BLaER1 (cell line): ENCODE measurements around the gene FES.
A peak's percentile ranks its signal among the peaks of the same experiment; 100 is the strongest.
"Not testable (repeated sequence)": the region's sequence is repeated elsewhere in the genome, so short reads cannot be mapped to it uniquely, and the experiment has no call there.

ENCODE experiments used
- H3K27ac ChIP-seq: shearing (Covaris generic); formaldehyde crosslinking; 2 replicates; pipeline ENCODE4 v1.8.1; 2022
- H3K27me3 ChIP-seq: shearing (Covaris generic); formaldehyde crosslinking; 2 replicates; pipeline ENCODE4 v1.8.1; 2022
- H3K36me3 ChIP-seq: shearing (Covaris generic); formaldehyde crosslinking; 2 replicates; pipeline ENCODE4 v1.8.1; 2022
- H3K4me1 ChIP-seq: shearing (Covaris generic); formaldehyde crosslinking; 2 replicates; pipeline ENCODE4 v1.8.1; 2022
- H3K4me2 ChIP-seq: shearing (Covaris generic); formaldehyde crosslinking; 2 replicates; pipeline ENCODE4 v1.8.1; 2022
- H3K4me3 ChIP-seq: shearing (Covaris generic); formaldehyde crosslinking; 2 replicates; pipeline ENCODE4 v1.8.1; 2022
- H3K9ac ChIP-seq: shearing (Covaris generic); formaldehyde crosslinking; 2 replicates; pipeline ENCODE4 v1.8.1; 2022
- H3K9me3 ChIP-seq: shearing (Covaris generic); formaldehyde crosslinking; 2 replicates; pipeline ENCODE4 v1.8.1; 2022
- H4K20me1 ChIP-seq: shearing (Covaris generic); formaldehyde crosslinking; 2 replicates; pipeline ENCODE4 v1.8.1; 2022
- Cebpa-rat ChIP-seq: shearing (Covaris generic); IDR thresholded peaks from 2 replicates; pipeline ENCODE4 v1.8.1; 2022

Gene FES

GRCh38 chr15:90844696-90845095 is 39.6 kb upstream of the FES start:
- Histone ChIP-seq H3K9me3 (no peaks in the 10 kb centered on the region), H3K4me1 (peaks cover 30% of the 10 kb centered on the region), H3K27ac (0 out of 2 replicates have a peak overlapping the region, but pooled peaks have one; percentile 55), H3K27me3 (no peaks in the 10 kb centered on the region), H3K4me3 (no peak overlapping the region), H3K4me2 (peak overlapping the region; percentile 47), H3K36me3 (peaks cover 18% of the 10 kb centered on the region; the same call in 1 of the 2 replicates), H4K20me1 (peaks cover 6% of the 10 kb centered on the region; the same call in 1 of the 2 replicates), H3K9ac (no peak overlapping the region)
- no peak for TF ChIP-seq Cebpa-rat

GRCh38 chr15:90845201-90845949 is 38.9 kb upstream of the FES start:
- H3K9me3 ChIP-seq, result no peaks in the 10 kb centered on the region
- peak overlapping the region; percentile 47 for H3K4me2 ChIP-seq
- H3K4me1 ChIP-seq, result peaks cover 23% of the 10 kb centered on the region
- peaks cover 18% of the 10 kb centered on the region; the same call in 1 of the 2 replicates for H3K36me3 ChIP-seq
- TF ChIP-seq Cebpa-rat, result no peak
- H4K20me1 ChIP-seq, result peaks cover 6% of the 10 kb centered on the region; the same call in 1 of the 2 replicates
- no peak overlapping the region for H3K9ac ChIP-seq
- no peak overlapping the region for H3K4me3 ChIP-seq
- H3K27me3 ChIP-seq, result no peaks in the 10 kb centered on the region
- 0 out of 2 replicates have a peak overlapping the region, but pooled peaks have one; percentile 55 for H3K27ac ChIP-seq

GRCh38 chr15:90849424-90849823 is 34.9 kb upstream of the FES start:
- H3K27me3 ChIP-seq, H3K4me3 ChIP-seq, H3K9me3 ChIP-seq, H3K4me2 ChIP-seq, H3K9ac ChIP-seq, H3K27ac ChIP-seq, H3K36me3 ChIP-seq: not testable (repeated sequence)
- Histone ChIP-seq H4K20me1 (peaks cover 16% of the 10 kb centered on the region), H3K4me1 (peaks cover 50% of the 10 kb centered on the region)

- no peak overlapping the region for H3K4me3 ChIP-seq
- no peaks in the 10 kb centered on the region for H3K27me3 ChIP-seq
- peaks cover 42% of the 10 kb centered on the region for H3K4me1 ChIP-seq
- peaks cover 9% of the 10 kb centered on the region for H3K36me3 ChIP-seq
- TF ChIP-seq Cebpa-rat, result no peak
- peak overlapping the region; percentile 84 for H3K4me2 ChIP-seq
- peaks cover 10% of the 10 kb centered on the region for H4K20me1 ChIP-seq
- no peak overlapping the region for H3K27ac ChIP-seq
- no peak overlapping the region for H3K9ac ChIP-seq
- H3K9me3 ChIP-seq, result no peaks in the 10 kb centered on the region
Observed at GRCh38 chr15:90851114-90851513, 33.2 kb upstream of the FES start.

GRCh38 chr15:90851940-90852339 is 32.4 kb upstream of the FES start:
- TF ChIP-seq Cebpa-rat, result no peak
- no peak overlapping the region for H3K4me3 ChIP-seq
- peaks cover 9% of the 10 kb centered on the region for H3K36me3 ChIP-seq
- H3K4me2 ChIP-seq, result peak overlapping the region; percentile 84
- H3K9me3 ChIP-seq, result no peaks in the 10 kb centered on the region
- H3K27me3 ChIP-seq, result no peaks in the 10 kb centered on the region
- peaks cover 42% of the 10 kb centered on the region for H3K4me1 ChIP-seq
- H3K9ac ChIP-seq, result no peak overlapping the region; the same call in 1 of the 2 replicates
- H3K27ac ChIP-seq, result no peak overlapping the region
- H4K20me1 ChIP-seq, result peaks cover 10% of the 10 kb centered on the region

GRCh38 chr15:90855139-90855538 is 29.2 kb upstream of the FES start:
- peaks cover 9% of the 10 kb centered on the region for H3K36me3 ChIP-seq
- no peak for TF ChIP-seq Cebpa-rat
- no peaks in the 10 kb centered on the region for H3K9me3 ChIP-seq
- no peaks in the 10 kb centered on the region for H3K27me3 ChIP-seq
- peaks cover 10% of the 10 kb centered on the region for H4K20me1 ChIP-seq
- H3K27ac ChIP-seq, result no peak overlapping the region
- peaks cover 42% of the 10 kb centered on the region for H3K4me1 ChIP-seq
- H3K4me3 ChIP-seq, result no peak overlapping the region
- no peak overlapping the region for H3K9ac ChIP-seq
- H3K4me2 ChIP-seq, result no peak overlapping the region

- H3K4me2 ChIP-seq, result no peak overlapping the region
- TF ChIP-seq Cebpa-rat, result no peak
- H3K36me3 ChIP-seq, result no peaks in the 10 kb centered on the region
- no peak overlapping the region for H3K27ac ChIP-seq
- H3K27me3 ChIP-seq, result no peaks in the 10 kb centered on the region
- H4K20me1 ChIP-seq, result peaks cover 5% of the 10 kb centered on the region
- no peak overlapping the region for H3K4me3 ChIP-seq
- H3K9ac ChIP-seq, result no peak overlapping the region
- peaks cover 26% of the 10 kb centered on the region for H3K4me1 ChIP-seq
- H3K9me3 ChIP-seq, result no peaks in the 10 kb centered on the region
Observed at GRCh38 chr15:90857337-90857736, 27.0 kb upstream of the FES start.

GRCh38 chr15:90857883-90858443 is 26.3 kb upstream of the FES start:
- no peak for TF ChIP-seq Cebpa-rat
- no peaks in the 10 kb centered on the region; the same call in 1 of the 2 replicates for H4K20me1 ChIP-seq
- H3K27me3 ChIP-seq, result no peaks in the 10 kb centered on the region
- H3K9me3 ChIP-seq, result no peaks in the 10 kb centered on the region
- H3K4me3 ChIP-seq, result no peak overlapping the region
- H3K4me1 ChIP-seq, result peaks cover 20% of the 10 kb centered on the region
- no peak overlapping the region for H3K9ac ChIP-seq
- no peak overlapping the region for H3K4me2 ChIP-seq
- H3K36me3 ChIP-seq, result no peaks in the 10 kb centered on the region
- H3K27ac ChIP-seq, result no peak overlapping the region

GRCh38 chr15:90859234-90860131 is 24.8 kb upstream of the FES start:
- Histone ChIP-seq H3K4me1 (peaks cover 5% of the 10 kb centered on the region; the same call in 1 of the 2 replicates), H3K4me3 (no peak overlapping the region), H4K20me1 (no peaks in the 10 kb centered on the region), H3K27ac (no peak overlapping the region), H3K9ac (no peak overlapping the region), H3K9me3 (no peaks in the 10 kb centered on the region), H3K36me3 (no peaks in the 10 kb centered on the region), H3K4me2 (no peak overlapping the region), H3K27me3 (no peaks in the 10 kb centered on the region)
- TF ChIP-seq Cebpa-rat, result no peak

GRCh38 chr15:90860450-90860849 is 23.9 kb upstream of the FES start:
- Histone ChIP-seq H3K4me1 (no peaks in the 10 kb centered on the region), H3K4me3 (no peak overlapping the region), H3K27ac (no peak overlapping the region), H3K36me3 (no peaks in the 10 kb centered on the region), H3K9me3 (no peaks in the 10 kb centered on the region), H3K9ac (no peak overlapping the region), H4K20me1 (no peaks in the 10 kb centered on the region), H3K27me3 (no peaks in the 10 kb centered on the region), H3K4me2 (no peak overlapping the region)
- TF ChIP-seq Cebpa-rat, result no peak
